Fibroblast of the aortic adventitia (primary cell): ENCODE measurements around the gene PDCD5. TPM values are rescaled to one million over a fixed set of nuclear protein-coding genes. Genes with fewer than 3 reads are reported as not detected.

Experiments used
- DNase-seq: peaks from one replicate; pipeline ENCODE4 v3.0.0-alpha.2; 2010; ENCODE audit warnings: low read depth
- H3K4me3 ChIP-seq: 2 replicates; pipeline ENCODE4 v1.5.1; 2011; ENCODE audit warnings: low read depth, mild to moderate bottlenecking, control low read depth, low read length, moderate library complexity
- total RNA-seq: library from RNA; depleted of rRNA; stranded (reverse); fragments of >200 nt; gene quantifications from 2 replicates; pipeline ENCODE4 v1.2.3, GENCODE V29; 2012; ENCODE audit warnings: low replicate concordance
- TF ChIP-seq, protein P1 (sequence below): IDR thresholded peaks from 2 replicates; pipeline ENCODE4 v1.5.1; 2011; ENCODE audit warnings: mild to moderate bottlenecking, low read length, control low read depth, inconsistent platforms; ENCODE audit not compliant: insufficient read depth

PDCD5 gene
- total RNA-seq, 1 donor: 161 TPM

GRCh38 chr19:32599736-32600157 lies 18.8 kb downstream of the PDCD5 start:
- H3K4me3 ChIP-seq: no peak overlapping the region
- peak; percentile 76 for DNase-seq
- TF ChIP-seq, protein P1, sequence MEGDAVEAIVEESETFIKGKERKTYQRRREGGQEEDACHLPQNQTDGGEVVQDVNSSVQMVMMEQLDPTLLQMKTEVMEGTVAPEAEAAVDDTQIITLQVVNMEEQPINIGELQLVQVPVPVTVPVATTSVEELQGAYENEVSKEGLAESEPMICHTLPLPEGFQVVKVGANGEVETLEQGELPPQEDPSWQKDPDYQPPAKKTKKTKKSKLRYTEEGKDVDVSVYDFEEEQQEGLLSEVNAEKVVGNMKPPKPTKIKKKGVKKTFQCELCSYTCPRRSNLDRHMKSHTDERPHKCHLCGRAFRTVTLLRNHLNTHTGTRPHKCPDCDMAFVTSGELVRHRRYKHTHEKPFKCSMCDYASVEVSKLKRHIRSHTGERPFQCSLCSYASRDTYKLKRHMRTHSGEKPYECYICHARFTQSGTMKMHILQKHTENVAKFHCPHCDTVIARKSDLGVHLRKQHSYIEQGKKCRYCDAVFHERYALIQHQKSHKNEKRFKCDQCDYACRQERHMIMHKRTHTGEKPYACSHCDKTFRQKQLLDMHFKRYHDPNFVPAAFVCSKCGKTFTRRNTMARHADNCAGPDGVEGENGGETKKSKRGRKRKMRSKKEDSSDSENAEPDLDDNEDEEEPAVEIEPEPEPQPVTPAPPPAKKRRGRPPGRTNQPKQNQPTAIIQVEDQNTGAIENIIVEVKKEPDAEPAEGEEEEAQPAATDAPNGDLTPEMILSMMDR: peak; percentile 76

GRCh38 chr19:32603961-32604360 lies 23.0 kb downstream of the PDCD5 start:
- DNase-seq: no peak
- TF ChIP-seq, protein P1: no peak

DNA sequence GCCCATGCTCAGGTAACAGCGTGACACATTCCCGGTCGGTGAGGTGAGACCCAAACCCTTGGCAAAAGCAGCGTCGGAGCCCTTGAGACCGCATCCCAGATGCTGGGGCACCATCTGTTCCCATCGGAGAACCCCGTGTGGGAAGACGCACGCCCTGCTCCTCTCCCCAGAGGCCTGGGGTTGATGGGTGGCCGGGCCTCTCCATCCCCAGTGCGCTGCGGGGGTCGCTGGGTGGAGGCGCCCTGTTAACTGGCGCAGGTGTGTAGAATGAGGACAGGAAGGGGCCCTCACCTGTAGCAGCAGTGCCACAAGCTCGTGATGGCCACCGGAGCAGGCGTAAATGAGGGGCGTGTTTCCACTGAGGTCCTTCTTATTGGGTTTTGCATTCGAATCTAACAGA lies 24.6 kb downstream of the PDCD5 start:
- TF ChIP-seq, protein P1: no peak
- DNase-seq: no peak

More at GRCh38 chr19:32603961-32604360, 23.0 kb downstream of the PDCD5 start:
- no peak overlapping the region for H3K4me3 ChIP-seq

GRCh38 chr19:32606289-32606688 lies 25.3 kb downstream of the PDCD5 start:
- TF ChIP-seq, protein P1: no peak
- no peak for DNase-seq
- H3K4me3 ChIP-seq: no peak overlapping the region

More for the DNA sequence above, 24.6 kb downstream of the PDCD5 start:
- no peak overlapping the region for H3K4me3 ChIP-seq

- no peak overlapping the region for H3K4me3 ChIP-seq
- TF ChIP-seq, protein P1: no peak
- no peak for DNase-seq
Observed at GRCh38 chr19:32607479-32607878, 26.5 kb downstream of the PDCD5 start.

GRCh38 chr19:32611161-32611560 lies 30.2 kb downstream of the PDCD5 start:
- DNase-seq: no peak
- TF ChIP-seq, protein P1: no peak
- H3K4me3 ChIP-seq: no peak overlapping the region

- DNase-seq: no peak
- H3K4me3 ChIP-seq: no peak overlapping the region
- TF ChIP-seq, protein P1: no peak
Observed at GRCh38 chr19:32613008-32613407, 32.0 kb downstream of the PDCD5 start.
